GM12878 (cell line): ENCODE data around the gene SRSF5. TPM values are rescaled to one million over a fixed set of nuclear protein-coding genes. Genes with fewer than 3 reads are reported as not detected.

ENCODE experiments used
- ATAC-seq: fragments of 200-7000 bp; cut with Tn5 transposase; 3 replicates; pipeline ENCODE4 v1.9.1; 2020; ENCODE audit warnings: mild to moderate bottlenecking, moderate library complexity
- BruUV-seq: library from RNA; stranded (reverse); fragments of 400-500 nt; replicated peaks from 2 replicates; lab custom pipeline; 2021; lab: Mats Ljungman, UMichigan
- CTCF ChIA-PET: fragments of 300-600 bp; sonication (Branson Sonifier 250); formaldehyde crosslinking; extraction: SDS; loops from one replicate; lab custom pipeline; 2021; ENCODE audit warnings: inconsistent platforms; lab: Yijun Ruan, JAX
- POLR2A ChIA-PET: fragments of 350-600 bp; formaldehyde crosslinking; extraction: SDS; loops from one replicate; lab custom pipeline; 2021; ENCODE audit warnings: inconsistent platforms; lab: Charles Lee
- RAD21 ChIA-PET: fragments of 300-600 bp; sonication (Branson Sonifier 250); formaldehyde crosslinking; loops from one replicate; lab custom pipeline; 2023; ENCODE audit warnings: antibody characterized with exemption; ENCODE audit not compliant: unreplicated experiment; lab: Charles Lee
- SMC1A ChIA-PET: fragments of 300-600 bp; sonication (Branson Sonifier 250); formaldehyde crosslinking; loops from one replicate; lab custom pipeline; 2023; ENCODE audit not compliant: unreplicated experiment, uncharacterized antibody; lab: Charles Lee
- DNase-seq: peaks from one replicate; pipeline ENCODE4 v3.0.0-alpha.2; 2011; ENCODE audit warnings: low read depth, low spot score
- FAIRE-seq: peaks from 3 replicates; lab custom pipeline; 2011; peaks lifted over from hg19 to GRCh38; lab: Jason Lieb, UNC
- H2AFZ ChIP-seq: 2 replicates; pipeline ENCODE4 v1.6.0; 2011; ENCODE audit warnings: low read depth, low read length, control low read depth; ENCODE audit not compliant: control insufficient read depth
- H3K27ac ChIP-seq: 2 replicates; pipeline ENCODE4 v1.5.1; 2011; ENCODE audit warnings: control low read depth; ENCODE audit not compliant: control insufficient read depth, insufficient read depth
- H3K27me3 ChIP-seq, 2 experiments: replicated peaks in 1 of 2; 2 replicates each; pipeline versions ENCODE4 v1.6.0 to v1.6.1; 2011; ENCODE audit warnings: low read length in 1 of 2; ENCODE audit not compliant: control insufficient read depth in 2 of 2, insufficient read depth in 2 of 2
- H3K36me3 ChIP-seq, 2 experiments: 2 replicates each; pipeline ENCODE4 v1.5.1; 2011; ENCODE audit warnings: low read length in 1 of 2; ENCODE audit not compliant: control insufficient read depth in 2 of 2, insufficient read depth in 2 of 2
- H3K4me1 ChIP-seq: 2 replicates; pipeline ENCODE4 v1.6.1; 2011; ENCODE audit warnings: mild to moderate bottlenecking, low read length, moderate library complexity, mixed read lengths; ENCODE audit not compliant: control insufficient read depth, insufficient read depth
- H3K4me2 ChIP-seq: 2 replicates; pipeline ENCODE4 v1.6.0; 2011; ENCODE audit warnings: control low read depth; ENCODE audit not compliant: control insufficient read depth, insufficient read depth
- H3K4me3 ChIP-seq: fragments of 200-600 bp; sonication (generic); 2 replicates; pipeline ENCODE4 v1.5.1; 2016
- H3K79me2 ChIP-seq: 2 replicates; pipeline ENCODE4 v1.6.0; 2011; ENCODE audit warnings: low read length; ENCODE audit not compliant: control insufficient read depth, insufficient read depth
- H3K9ac ChIP-seq: 2 replicates; pipeline ENCODE4 v1.8.0; 2011; ENCODE audit warnings: low read length, control low read depth, mixed read lengths; ENCODE audit not compliant: control insufficient read depth, insufficient read depth
- H3K9me3 ChIP-seq: replicated peaks from 3 replicates; pipeline ENCODE4 v1.5.1; 2011; ENCODE audit warnings: mild to moderate bottlenecking, low read length; ENCODE audit not compliant: control insufficient read depth, insufficient read depth
- H4K20me1 ChIP-seq: 2 replicates; pipeline ENCODE4 v1.6.0; 2011; ENCODE audit not compliant: control insufficient read depth, insufficient read depth
- BCL3 ChIP-seq: IDR thresholded peaks from 2 replicates; pipeline ENCODE4 v1.6.1; 2011; ENCODE audit warnings: borderline replicate concordance, low read depth, mild to moderate bottlenecking, moderate library complexity, low read length; ENCODE audit not compliant: insufficient read depth, poor library complexity, severe bottlenecking
- E2F8 ChIP-seq: fragments of 450-650 bp; IDR thresholded peaks from 2 replicates; pipeline ENCODE4 v1.6.1; 2018; ENCODE audit warnings: mild to moderate bottlenecking, low read depth, moderate library complexity; ENCODE audit not compliant: partially characterized antibody
- HDAC2 ChIP-seq: fragments of 200-600 bp; sonication (generic); IDR thresholded peaks from 2 replicates; pipeline ENCODE4 v1.6.1; 2017
- NRF1 ChIP-seq: conservative IDR thresholded peaks from 2 replicates; pipeline ENCODE4 v1.6.1; 2011; ENCODE audit warnings: mild to moderate bottlenecking, low read depth, low read length, improper control_type of control experiment
- POLR2AphosphoS2 ChIP-seq: IDR thresholded peaks from 2 replicates; pipeline ENCODE4 v1.6.1; 2011; ENCODE audit warnings: low read depth, mild to moderate bottlenecking, low read length, improper control_type of control experiment, moderate library complexity
- WGBS: methylation state at CpG from one replicate; pipeline ENCODE4 v1.1.6; 2016; ENCODE audit warnings: low lambda C conversion rate; ENCODE audit not compliant: insufficient replicate concordance, insufficient coverage; ENCODE audit errors: missing lambda C conversion rate; 5-methylcytosine and 5-hydroxymethylcytosine counted together
- in situ Hi-C: fragments of 300-500 bp; cut with MboI; formaldehyde crosslinking; loops from 9 replicates; pipeline ENCODE4 v1.14.3; 2018; ENCODE audit warnings: mixed read lengths
- intact Hi-C: fragments of 100-400 bp; cut with micrococcal nuclease; formaldehyde crosslinking; loops from one replicate; pipeline ENCODE4 v1.14.2; 2022; ENCODE audit not compliant: unreplicated experiment
- polyA plus RNA-seq, 11 experiments: library from polyadenylated mRNA; depleted of rRNA in 4 of 11; unstranded in 6 of 11; stranded (reverse) in 5 of 11; fragments of >200 nt; fragmentation: Nextera tagmentation in 4 of 11; fragmentation: Illumina TruSeq in 1 of 11; extraction: Ambion mirVana in 4 of 11; extraction: Trizol in 1 of 11; gene quantifications; 1 replicate in 1 of 11; 2 replicates in 10 of 11; pipeline versions ENCODE4 v1.2.1 to v1.2.3, GENCODE V29; 2011 to 2016; ENCODE audit warnings: inconsistent platforms in 2 of 11, missing spikeins in 2 of 11, low read depth in 1 of 11
- total RNA-seq, 4 experiments: library from RNA; depleted of rRNA in 3 of 4; stranded (reverse); fragments of >200 nt in 3 of 4; fragmentation: Illumina TruSeq in 1 of 4; extraction: Trizol in 1 of 4; gene quantifications; 2 replicates each; pipeline versions ENCODE4 v1.2.1 to v1.2.3, GENCODE V29; 2013 to 2021
- TF ChIP-seq, protein P1 (sequence below): IDR thresholded peaks from 2 replicates; pipeline ENCODE4 v1.6.1; 2012; ENCODE audit warnings: improper control_type of control experiment, low read depth, low read length; ENCODE audit not compliant: insufficient replicate concordance
- TF ChIP-seq, protein P2 (sequence below): fragments of 450-650 bp; conservative IDR thresholded peaks from 2 replicates; pipeline ENCODE4 v1.6.1; 2017; ENCODE audit warnings: mild to moderate bottlenecking, moderate library complexity

The SRSF5 gene
- total and polyA plus RNA-seq, 10 of the 15 experiments (the other 5 are each of a cell fraction or from before 2014, with no cell fraction given) = 136 to 453 (median 275) TPM

DNA sequence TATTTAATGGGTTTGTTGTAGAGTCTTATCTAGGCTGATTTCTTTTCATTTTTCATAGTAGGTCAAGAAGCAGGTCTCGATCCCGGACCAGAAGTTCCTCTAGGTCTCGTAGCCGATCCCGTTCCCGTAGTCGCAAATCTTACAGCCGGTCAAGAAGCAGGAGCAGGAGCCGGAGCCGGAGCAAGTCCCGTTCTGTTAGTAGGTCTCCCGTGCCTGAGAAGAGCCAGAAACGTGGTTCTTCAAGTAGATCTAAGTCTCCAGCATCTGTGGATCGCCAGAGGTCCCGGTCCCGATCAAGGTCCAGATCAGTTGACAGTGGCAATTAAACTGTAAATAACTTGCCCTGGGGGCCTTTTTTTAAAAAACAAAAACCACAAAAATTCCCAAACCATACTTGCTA, 4.2 kb downstream of the SRSF5 start (continued):
- TF ChIP-seq, protein P1, sequence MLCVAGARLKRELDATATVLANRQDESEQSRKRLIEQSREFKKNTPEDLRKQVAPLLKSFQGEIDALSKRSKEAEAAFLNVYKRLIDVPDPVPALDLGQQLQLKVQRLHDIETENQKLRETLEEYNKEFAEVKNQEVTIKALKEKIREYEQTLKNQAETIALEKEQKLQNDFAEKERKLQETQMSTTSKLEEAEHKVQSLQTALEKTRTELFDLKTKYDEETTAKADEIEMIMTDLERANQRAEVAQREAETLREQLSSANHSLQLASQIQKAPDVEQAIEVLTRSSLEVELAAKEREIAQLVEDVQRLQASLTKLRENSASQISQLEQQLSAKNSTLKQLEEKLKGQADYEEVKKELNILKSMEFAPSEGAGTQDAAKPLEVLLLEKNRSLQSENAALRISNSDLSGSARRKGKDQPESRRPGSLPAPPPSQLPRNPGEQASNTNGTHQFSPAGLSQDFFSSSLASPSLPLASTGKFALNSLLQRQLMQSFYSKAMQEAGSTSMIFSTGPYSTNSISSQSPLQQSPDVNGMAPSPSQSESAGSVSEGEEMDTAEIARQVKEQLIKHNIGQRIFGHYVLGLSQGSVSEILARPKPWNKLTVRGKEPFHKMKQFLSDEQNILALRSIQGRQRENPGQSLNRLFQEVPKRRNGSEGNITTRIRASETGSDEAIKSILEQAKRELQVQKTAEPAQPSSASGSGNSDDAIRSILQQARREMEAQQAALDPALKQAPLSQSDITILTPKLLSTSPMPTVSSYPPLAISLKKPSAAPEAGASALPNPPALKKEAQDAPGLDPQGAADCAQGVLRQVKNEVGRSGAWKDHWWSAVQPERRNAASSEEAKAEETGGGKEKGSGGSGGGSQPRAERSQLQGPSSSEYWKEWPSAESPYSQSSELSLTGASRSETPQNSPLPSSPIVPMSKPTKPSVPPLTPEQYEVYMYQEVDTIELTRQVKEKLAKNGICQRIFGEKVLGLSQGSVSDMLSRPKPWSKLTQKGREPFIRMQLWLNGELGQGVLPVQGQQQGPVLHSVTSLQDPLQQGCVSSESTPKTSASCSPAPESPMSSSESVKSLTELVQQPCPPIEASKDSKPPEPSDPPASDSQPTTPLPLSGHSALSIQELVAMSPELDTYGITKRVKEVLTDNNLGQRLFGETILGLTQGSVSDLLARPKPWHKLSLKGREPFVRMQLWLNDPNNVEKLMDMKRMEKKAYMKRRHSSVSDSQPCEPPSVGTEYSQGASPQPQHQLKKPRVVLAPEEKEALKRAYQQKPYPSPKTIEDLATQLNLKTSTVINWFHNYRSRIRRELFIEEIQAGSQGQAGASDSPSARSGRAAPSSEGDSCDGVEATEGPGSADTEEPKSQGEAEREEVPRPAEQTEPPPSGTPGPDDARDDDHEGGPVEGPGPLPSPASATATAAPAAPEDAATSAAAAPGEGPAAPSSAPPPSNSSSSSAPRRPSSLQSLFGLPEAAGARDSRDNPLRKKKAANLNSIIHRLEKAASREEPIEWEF = no peak
- TF ChIP-seq HDAC2 (no peak), POLR2AphosphoS2 (0 out of 2 replicates have a peak, but pooled peaks have one; percentile 31), NRF1 (no peak)

- H3K36me3 ChIP-seq = peaks cover 28 to 35% of the 10 kb centered on the region in 2 experiments
- no peak; the same call in 1 of the 3 replicates for ATAC-seq
- no peak overlapping the region for H3K9ac ChIP-seq
- no peak overlapping the region for H3K27ac ChIP-seq
- ChIA-PET CTCF (interaction anchor here (0.6 to 0.8 kb wide), 2 partner anchors 15 to 909 kb away, joined by 3 read pairs; no protein-coding TSS in a partner anchor), RAD21 (interaction anchor here (0.6 to 1.1 kb wide), 2 partner anchors 381 to 617 kb away, joined by 3 to 5 read pairs; no protein-coding TSS in a partner anchor), POLR2A (no interaction called here), SMC1A (interaction anchor here (0.8 kb wide), 1 partner anchor 12 kb away, joined by 3 read pairs; no protein-coding TSS in a partner anchor)
- peaks cover 33% of the 10 kb centered on the region for H3K79me2 ChIP-seq
- 89% methylated on average over 11 of the region's 11 CpGs for WGBS
- no peak overlapping the region for H3K4me2 ChIP-seq
- no TSS peak for BruUV-seq
- no peaks in the 10 kb centered on the region; the same call in 1 of the 2 replicates for H4K20me1 ChIP-seq
- H3K4me3 ChIP-seq = no peak overlapping the region
- no peaks in the 10 kb centered on the region for H3K27me3 ChIP-seq
- no peak for DNase-seq
- H2AFZ ChIP-seq = no peak overlapping the region
- FAIRE-seq = no peak
- intact Hi-C loops (no loop called here), in situ Hi-C loops (no loop called here)
- peaks cover 5% of the 10 kb centered on the region; the same call in 1 of the 2 replicates for H3K4me1 ChIP-seq
- no peaks in the 10 kb centered on the region for H3K9me3 ChIP-seq
- TF ChIP-seq BCL3 (no peak), E2F8 (peak; percentile 14)
- TF ChIP-seq, protein P2, sequence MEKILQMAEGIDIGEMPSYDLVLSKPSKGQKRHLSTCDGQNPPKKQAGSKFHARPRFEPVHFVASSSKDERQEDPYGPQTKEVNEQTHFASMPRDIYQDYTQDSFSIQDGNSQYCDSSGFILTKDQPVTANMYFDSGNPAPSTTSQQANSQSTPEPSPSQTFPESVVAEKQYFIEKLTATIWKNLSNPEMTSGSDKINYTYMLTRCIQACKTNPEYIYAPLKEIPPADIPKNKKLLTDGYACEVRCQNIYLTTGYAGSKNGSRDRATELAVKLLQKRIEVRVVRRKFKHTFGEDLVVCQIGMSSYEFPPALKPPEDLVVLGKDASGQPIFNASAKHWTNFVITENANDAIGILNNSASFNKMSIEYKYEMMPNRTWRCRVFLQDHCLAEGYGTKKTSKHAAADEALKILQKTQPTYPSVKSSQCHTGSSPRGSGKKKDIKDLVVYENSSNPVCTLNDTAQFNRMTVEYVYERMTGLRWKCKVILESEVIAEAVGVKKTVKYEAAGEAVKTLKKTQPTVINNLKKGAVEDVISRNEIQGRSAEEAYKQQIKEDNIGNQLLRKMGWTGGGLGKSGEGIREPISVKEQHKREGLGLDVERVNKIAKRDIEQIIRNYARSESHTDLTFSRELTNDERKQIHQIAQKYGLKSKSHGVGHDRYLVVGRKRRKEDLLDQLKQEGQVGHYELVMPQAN = no peak
Measured at GRCh38 chr14:69772082-69773017, 5.4 kb downstream of the SRSF5 start.
